ENCODE measurements around the gene PITX1. TPM values are rescaled to one million over a fixed set of nuclear protein-coding genes. Genes with fewer than 3 reads are reported as not detected.
A peak's percentile ranks its signal among the peaks of the same experiment; 100 is the strongest.

The PITX1 gene
- polyA plus RNA-seq, 3 donors, result not detected

DNA sequence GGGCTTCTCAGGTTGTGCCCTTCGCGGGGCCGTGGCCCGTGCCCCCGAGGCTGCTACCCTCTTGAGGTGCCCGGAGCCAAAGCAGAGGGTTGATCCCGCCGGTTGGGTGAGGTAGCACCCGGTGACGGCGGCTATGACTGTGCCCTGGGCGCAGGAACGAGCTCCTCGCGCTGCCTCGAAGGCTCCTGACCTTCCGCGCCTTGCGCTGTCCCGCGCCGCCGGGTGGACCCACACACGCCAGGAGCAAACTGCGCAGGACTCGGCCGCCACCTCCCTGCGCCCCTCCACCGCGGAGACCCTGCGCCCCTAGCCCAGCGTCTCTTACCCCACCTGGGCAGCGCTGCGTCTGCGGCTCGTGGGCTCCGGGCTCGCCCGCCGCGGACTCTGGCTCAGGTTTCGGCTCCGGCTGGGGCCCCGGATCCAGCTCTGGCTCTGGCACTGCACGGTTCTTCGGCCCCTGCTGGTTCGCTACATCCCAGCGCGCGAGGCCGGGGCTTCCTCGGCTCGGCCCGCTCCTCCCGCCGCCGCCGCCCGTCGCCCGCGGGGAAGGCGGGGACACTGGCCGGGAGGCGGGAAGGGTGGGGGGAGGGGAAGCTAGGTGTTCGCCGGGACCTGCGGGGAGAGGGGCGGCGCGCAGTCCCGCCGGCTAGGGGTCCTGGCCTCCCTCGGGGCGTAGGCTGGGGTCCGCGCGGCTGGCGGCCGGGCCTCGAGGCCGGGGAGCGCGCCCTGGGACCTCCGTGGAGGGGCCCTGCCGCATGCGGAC is 5.4 kb upstream of the PITX1 start:
- Mint-ChIP-seq H3K4me3 (peak overlapping the region in 1 of 2 donors; percentile 73), H3K36me3 (peaks cover 0 to 2% of the 10 kb centered on the region in 2 donors), H3K4me1 (peaks cover 6% of the 10 kb centered on the region), H3K9me3 (peaks cover 0 to 19% (median 0%) of the 10 kb centered on the region in 7 donors), H3K27me3 (ENCODE audit: low read depth in 3 of 3) (peaks cover 86 to 98% (median 94%) of the 10 kb centered on the region in 3 donors), H3K27ac (no peak overlapping the region)
- Histone ChIP-seq H3K4me3 (replicated peaks in 1 of 3; ENCODE audit: low read depth in 2 of 3, low read length in 3 of 3) (no peak overlapping the region), H3K4me2 (replicated peaks; ENCODE audit: extremely low read depth, low read length, poor library complexity, severe bottlenecking) (no peak overlapping the region), H3K27me3 (ENCODE audit: control insufficient read depth in 2 of 2, insufficient read depth in 2 of 2, low read length in 2 of 2) (peaks cover 81 to 96% of the 10 kb centered on the region in 2 donors), H2AFZ (ENCODE audit: insufficient read depth, low read depth, low read length, poor library complexity, severe bottlenecking) (no peak overlapping the region), H3K36me3 (replicated peaks in 1 of 2; ENCODE audit: control insufficient read depth in 1 of 2, insufficient read depth in 2 of 2, low read length in 2 of 2) (no peaks in the 10 kb centered on the region), H3K27ac (ENCODE audit: low read depth in 1 of 2, low read length in 2 of 2) (no peak overlapping the region), H3K79me2 (ENCODE audit: insufficient read depth, low read length) (no peaks in the 10 kb centered on the region), H3K4me1 (ENCODE audit: control insufficient read depth in 1 of 2, insufficient read depth in 2 of 2, low read length in 2 of 2) (peaks cover 0 to 5% of the 10 kb centered on the region in 2 donors), H3K9ac (ENCODE audit: insufficient read depth, low read length, poor library complexity, severe bottlenecking) (no peak overlapping the region), H3K9me3 (replicated peaks in 1 of 2; ENCODE audit: control insufficient read depth in 1 of 2, insufficient read depth in 1 of 2, low read length in 2 of 2) (peaks cover 4 to 47% of the 10 kb centered on the region in 2 donors), H4K20me1 (ENCODE audit: insufficient read depth, low read length) (no peaks in the 10 kb centered on the region)
- 5% methylated on average over 76 of the region's 87 CpGs for WGBS (ENCODE audit: insufficient coverage)
- TF ChIP-seq, protein P1, sequence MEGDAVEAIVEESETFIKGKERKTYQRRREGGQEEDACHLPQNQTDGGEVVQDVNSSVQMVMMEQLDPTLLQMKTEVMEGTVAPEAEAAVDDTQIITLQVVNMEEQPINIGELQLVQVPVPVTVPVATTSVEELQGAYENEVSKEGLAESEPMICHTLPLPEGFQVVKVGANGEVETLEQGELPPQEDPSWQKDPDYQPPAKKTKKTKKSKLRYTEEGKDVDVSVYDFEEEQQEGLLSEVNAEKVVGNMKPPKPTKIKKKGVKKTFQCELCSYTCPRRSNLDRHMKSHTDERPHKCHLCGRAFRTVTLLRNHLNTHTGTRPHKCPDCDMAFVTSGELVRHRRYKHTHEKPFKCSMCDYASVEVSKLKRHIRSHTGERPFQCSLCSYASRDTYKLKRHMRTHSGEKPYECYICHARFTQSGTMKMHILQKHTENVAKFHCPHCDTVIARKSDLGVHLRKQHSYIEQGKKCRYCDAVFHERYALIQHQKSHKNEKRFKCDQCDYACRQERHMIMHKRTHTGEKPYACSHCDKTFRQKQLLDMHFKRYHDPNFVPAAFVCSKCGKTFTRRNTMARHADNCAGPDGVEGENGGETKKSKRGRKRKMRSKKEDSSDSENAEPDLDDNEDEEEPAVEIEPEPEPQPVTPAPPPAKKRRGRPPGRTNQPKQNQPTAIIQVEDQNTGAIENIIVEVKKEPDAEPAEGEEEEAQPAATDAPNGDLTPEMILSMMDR (IDR thresholded peaks at IDR 0.05), result no peak
- DNase-seq, result no peak
- intact Hi-C loops (cut with micrococcal nuclease), result loop anchor here in 1 of 2 donors (10.0 kb wide), 1 partner anchor 155 kb away; no protein-coding TSS in a partner anchor

DNA sequence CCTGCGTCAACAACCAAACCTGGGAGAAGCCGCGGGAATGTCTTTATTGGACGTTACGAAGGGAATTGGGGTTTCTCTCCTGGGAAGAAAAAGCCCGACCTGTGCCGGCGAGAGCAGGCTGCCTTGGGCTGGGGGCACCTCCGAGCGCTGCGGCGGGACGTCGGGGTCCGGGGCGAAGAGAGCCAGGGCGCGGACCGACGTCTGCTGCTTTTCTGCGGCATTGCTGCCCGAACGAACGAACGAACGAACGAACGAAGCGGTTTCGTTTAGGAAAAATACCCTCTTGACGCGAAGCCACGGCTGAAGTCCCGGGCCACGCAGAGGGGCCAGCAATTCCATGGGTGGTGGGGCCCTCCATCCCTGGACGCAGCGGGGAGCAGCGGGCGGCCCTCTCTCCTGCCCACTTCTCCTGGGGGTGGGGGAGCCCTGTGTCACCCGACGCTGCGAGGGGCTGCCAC is 4.8 kb upstream of the PITX1 start:
- Histone ChIP-seq H3K79me2 (ENCODE audit: insufficient read depth, low read length) (no peaks in the 10 kb centered on the region), H3K27ac (ENCODE audit: low read depth in 1 of 2, low read length in 2 of 2) (no peak overlapping the region), H3K4me1 (ENCODE audit: control insufficient read depth in 1 of 2, insufficient read depth in 2 of 2, low read length in 2 of 2) (peaks cover 0 to 6% of the 10 kb centered on the region in 2 donors), H3K4me3 (replicated peaks in 1 of 3; ENCODE audit: low read depth in 2 of 3, low read length in 3 of 3) (no peak overlapping the region), H4K20me1 (ENCODE audit: insufficient read depth, low read length) (no peaks in the 10 kb centered on the region), H3K4me2 (replicated peaks; ENCODE audit: extremely low read depth, low read length, poor library complexity, severe bottlenecking) (no peak overlapping the region), H3K27me3 (ENCODE audit: control insufficient read depth in 2 of 2, insufficient read depth in 2 of 2, low read length in 2 of 2) (peaks cover 82 to 92% of the 10 kb centered on the region in 2 donors), H3K36me3 (replicated peaks in 1 of 2; ENCODE audit: control insufficient read depth in 1 of 2, insufficient read depth in 2 of 2, low read length in 2 of 2) (no peaks in the 10 kb centered on the region), H2AFZ (ENCODE audit: insufficient read depth, low read depth, low read length, poor library complexity, severe bottlenecking) (no peak overlapping the region), H3K9ac (ENCODE audit: insufficient read depth, low read length, poor library complexity, severe bottlenecking) (no peak overlapping the region), H3K9me3 (replicated peaks in 1 of 2; ENCODE audit: control insufficient read depth in 1 of 2, insufficient read depth in 1 of 2, low read length in 2 of 2) (peaks cover 4 to 47% of the 10 kb centered on the region in 2 donors)
- peaks cover 8% of the 10 kb centered on the region for H3K4me1 Mint-ChIP-seq
- H3K9me3 Mint-ChIP-seq, result peaks cover 0 to 19% (median 2%) of the 10 kb centered on the region in 7 donors
- peaks cover 0 to 3% of the 10 kb centered on the region in 2 donors for H3K36me3 Mint-ChIP-seq
- intact Hi-C loops (cut with micrococcal nuclease), result loop anchor here in 1 of 2 donors (10.0 kb wide), 1 partner anchor 156 kb away; no protein-coding TSS in a partner anchor
- peak overlapping the region in 1 of 2 donors; percentile 73 for H3K4me3 Mint-ChIP-seq
- H3K27ac Mint-ChIP-seq, result no peak overlapping the region
- peaks cover 86 to 94% (median 91%) of the 10 kb centered on the region in 3 donors for H3K27me3 Mint-ChIP-seq (ENCODE audit: low read depth in 3 of 3)
- TF ChIP-seq, protein P1 (IDR thresholded peaks at IDR 0.05), result no peak
- DNase-seq, result no peak
- WGBS (ENCODE audit: insufficient coverage), result 4% methylated on average over 40 of the region's 42 CpGs
